Activated naive CD8-positive, alpha-beta T cell treated with anti-CD3 and anti-CD28 coated beads, Interleukin-2, amount 50 U/mL, for 24 hours (primary cell): ENCODE data around the gene PCBP3.

ENCODE experiments used
- ATAC-seq: fragments of 150-1000 bp; cut with Tn5 transposase; one replicate; pipeline ENCODE4 v1.10.0; 2021
- DNase-seq: peaks from one replicate; pipeline ENCODE4 v3.0.0; 2021
- H3K27ac Mint-ChIP-seq: one replicate; pipeline ENCODE4 v1.8.0; 2021; ENCODE audit warnings: mild to moderate bottlenecking, mixed read lengths
- H3K27me3 Mint-ChIP-seq: one replicate; pipeline ENCODE4 v1.8.0; 2021; ENCODE audit warnings: mixed read lengths
- H3K36me3 Mint-ChIP-seq: one replicate; pipeline ENCODE4 v1.8.0; 2021; ENCODE audit warnings: low read depth, mixed read lengths
- H3K4me1 Mint-ChIP-seq: one replicate; pipeline ENCODE4 v1.8.0; 2021; ENCODE audit warnings: mixed read lengths
- H3K4me3 Mint-ChIP-seq: one replicate; pipeline ENCODE4 v1.8.0; 2021; ENCODE audit warnings: mild to moderate bottlenecking, moderate library complexity, mixed read lengths
- H3K9me3 Mint-ChIP-seq: one replicate; pipeline ENCODE4 v1.8.0; 2021; ENCODE audit warnings: mixed read lengths

The PCBP3 gene

DNA sequence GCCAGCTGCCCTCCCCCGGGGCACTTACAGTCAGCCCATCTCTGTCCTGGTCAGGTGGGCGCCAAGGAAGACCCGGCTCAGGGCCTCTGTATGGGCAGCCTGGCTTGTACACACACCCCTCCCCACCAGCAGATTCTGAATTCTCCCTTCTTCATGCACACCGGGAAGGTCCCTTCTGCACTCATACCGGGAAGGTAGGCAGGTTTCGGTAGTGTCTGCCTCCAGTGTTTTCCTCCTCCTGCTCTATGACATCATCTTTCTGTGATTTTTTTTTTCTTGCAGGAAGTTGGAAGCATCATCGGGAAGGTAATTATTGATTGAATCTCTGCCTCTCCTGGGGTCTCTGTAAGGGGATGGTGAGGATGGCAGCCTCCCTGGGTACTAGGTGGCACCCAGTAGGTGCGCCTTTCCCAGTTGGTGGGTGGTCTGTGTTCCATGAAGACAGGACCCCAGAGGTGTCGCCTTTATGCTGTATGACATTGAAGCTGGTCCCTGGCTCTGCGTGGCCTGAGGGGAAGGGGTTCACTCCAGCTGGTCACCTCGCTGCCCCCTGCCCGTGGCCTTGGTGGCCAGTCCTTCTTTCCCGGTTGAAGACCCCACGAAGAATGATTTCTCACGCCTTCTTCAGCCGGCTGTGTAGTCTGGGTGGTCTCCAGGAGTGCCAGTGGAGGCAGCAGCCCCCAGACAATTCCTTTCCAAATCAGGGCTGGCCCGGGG lies 255.9 kb downstream of the PCBP3 start:
- Mint-ChIP-seq H3K9me3 (no peaks in the 10 kb centered on the region), H3K36me3 (no peaks in the 10 kb centered on the region), H3K27ac (no peak overlapping the region), H3K4me3 (no peak overlapping the region), H3K4me1 (no peaks in the 10 kb centered on the region), H3K27me3 (no peaks in the 10 kb centered on the region)
- DNase-seq (no peak), ATAC-seq (no peak)

DNA sequence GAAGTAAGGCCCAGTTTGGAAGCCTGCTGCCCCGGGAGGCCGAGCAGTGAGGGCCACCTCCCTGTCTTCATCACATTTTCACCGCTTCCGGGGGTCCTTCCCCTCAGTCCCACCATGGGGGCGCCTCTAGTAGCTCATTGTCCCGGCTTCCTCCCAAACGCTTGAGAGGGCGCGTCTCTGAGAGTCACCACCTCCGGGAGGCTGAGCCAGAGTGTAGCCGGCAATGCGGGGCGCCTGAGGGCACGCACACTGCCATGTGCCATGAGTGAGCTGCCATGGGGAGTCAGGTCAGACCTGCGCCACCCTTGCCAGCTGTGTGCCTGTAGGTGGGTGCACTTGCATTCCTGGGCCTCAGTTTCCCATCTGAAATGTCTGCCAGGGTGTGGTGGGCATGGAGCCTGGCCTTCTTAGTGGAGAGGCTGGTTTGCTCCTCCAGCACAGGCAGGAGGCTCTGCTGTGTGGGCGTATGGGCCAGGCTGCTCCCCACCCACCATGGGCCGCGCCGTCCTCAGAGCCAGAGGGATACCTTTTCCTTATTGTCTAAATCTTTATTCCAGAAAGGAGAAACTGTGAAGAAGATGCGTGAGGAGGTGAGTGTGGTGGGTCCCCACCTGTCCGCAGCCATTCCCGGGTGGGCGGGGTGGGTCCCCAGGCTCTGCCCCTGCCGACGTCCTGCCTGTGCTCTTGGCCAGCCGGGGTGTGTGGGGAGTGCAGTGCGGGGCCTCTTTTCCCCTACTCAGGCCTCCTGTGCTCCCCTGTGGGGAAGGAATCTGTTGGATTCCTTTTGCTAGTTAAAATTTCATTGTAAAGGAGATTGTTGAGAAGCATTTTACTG lies 256.7 kb downstream of the PCBP3 start:
- ATAC-seq (no peak), DNase-seq (no peak)
- no peaks in the 10 kb centered on the region for H3K4me1 Mint-ChIP-seq
- H3K27me3 Mint-ChIP-seq, result no peaks in the 10 kb centered on the region
- H3K36me3 Mint-ChIP-seq, result no peaks in the 10 kb centered on the region
- no peak overlapping the region for H3K27ac Mint-ChIP-seq
- no peaks in the 10 kb centered on the region for H3K9me3 Mint-ChIP-seq
- H3K4me3 Mint-ChIP-seq, result no peak overlapping the region

DNA sequence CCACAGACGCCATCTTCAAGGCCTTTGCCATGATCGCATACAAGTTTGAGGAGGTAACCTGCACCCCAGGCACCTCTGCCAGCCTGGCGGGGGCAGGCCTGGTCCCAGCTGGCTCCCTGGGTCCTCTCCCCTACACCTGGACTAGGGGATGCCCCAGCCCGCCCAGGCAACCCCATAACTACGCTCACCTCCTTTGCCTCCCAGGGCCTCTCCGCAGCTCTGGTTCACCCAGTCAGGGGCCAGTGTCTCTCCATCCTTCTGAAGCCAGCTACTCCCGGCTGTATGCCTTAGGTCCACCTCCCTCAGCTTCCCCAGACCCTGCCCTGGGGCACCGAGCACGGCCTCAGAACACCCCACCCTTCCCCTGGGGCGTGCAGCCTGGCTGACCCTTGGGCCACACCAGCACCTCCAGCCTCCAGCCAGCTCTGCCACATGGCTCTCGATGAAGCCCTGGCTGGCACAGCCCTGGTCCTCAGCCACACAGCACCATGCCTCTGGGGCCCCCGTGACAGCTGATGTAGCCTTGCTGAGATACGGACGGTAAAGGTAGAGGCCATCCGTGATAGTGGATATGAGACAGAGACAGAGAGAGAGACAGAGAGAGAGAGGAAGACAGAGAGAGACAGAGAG lies 257.7 kb downstream of the PCBP3 start:
- DNase-seq (no peak), ATAC-seq (no peak)
- H3K9me3 Mint-ChIP-seq, result no peaks in the 10 kb centered on the region
- H3K4me3 Mint-ChIP-seq, result no peak overlapping the region
- H3K27me3 Mint-ChIP-seq, result no peaks in the 10 kb centered on the region
- no peaks in the 10 kb centered on the region for H3K36me3 Mint-ChIP-seq
- no peaks in the 10 kb centered on the region for H3K4me1 Mint-ChIP-seq
- no peak overlapping the region for H3K27ac Mint-ChIP-seq

- H3K4me1 Mint-ChIP-seq, result no peaks in the 10 kb centered on the region
- ATAC-seq (no peak), DNase-seq (no peak)
- H3K4me3 Mint-ChIP-seq, result no peak overlapping the region
- H3K27ac Mint-ChIP-seq, result no peak overlapping the region
- no peaks in the 10 kb centered on the region for H3K36me3 Mint-ChIP-seq
- no peaks in the 10 kb centered on the region for H3K27me3 Mint-ChIP-seq
- H3K9me3 Mint-ChIP-seq, result no peaks in the 10 kb centered on the region
Observed at GRCh38 chr21:45902292-45902995, 258.9 kb downstream of the PCBP3 start.

DNA sequence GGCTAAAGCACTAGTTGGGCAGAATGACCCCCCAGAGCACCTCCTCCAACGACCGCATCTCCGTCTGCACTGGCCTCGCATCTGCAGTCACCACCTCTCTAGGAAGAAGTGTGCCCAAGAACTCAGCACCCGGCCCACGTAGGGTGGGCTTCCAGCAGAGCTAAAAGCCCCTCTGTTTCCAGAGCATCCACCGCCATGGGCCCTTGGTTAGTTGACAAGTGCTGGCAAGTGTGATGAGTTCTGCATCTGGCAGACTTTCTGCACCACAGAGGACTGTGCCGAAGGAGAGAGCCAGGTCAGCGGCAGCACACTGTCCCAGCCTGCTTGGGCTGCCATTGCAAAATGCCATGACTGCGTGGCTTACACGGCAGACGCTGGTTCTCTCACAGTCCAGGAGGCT lies 261.7 kb downstream of the PCBP3 start:
- DNase-seq (no peak), ATAC-seq (no peak)
- Mint-ChIP-seq H3K36me3 (no peaks in the 10 kb centered on the region), H3K27ac (no peak overlapping the region), H3K4me1 (no peaks in the 10 kb centered on the region), H3K4me3 (no peak overlapping the region), H3K27me3 (no peaks in the 10 kb centered on the region), H3K9me3 (no peaks in the 10 kb centered on the region)

DNA sequence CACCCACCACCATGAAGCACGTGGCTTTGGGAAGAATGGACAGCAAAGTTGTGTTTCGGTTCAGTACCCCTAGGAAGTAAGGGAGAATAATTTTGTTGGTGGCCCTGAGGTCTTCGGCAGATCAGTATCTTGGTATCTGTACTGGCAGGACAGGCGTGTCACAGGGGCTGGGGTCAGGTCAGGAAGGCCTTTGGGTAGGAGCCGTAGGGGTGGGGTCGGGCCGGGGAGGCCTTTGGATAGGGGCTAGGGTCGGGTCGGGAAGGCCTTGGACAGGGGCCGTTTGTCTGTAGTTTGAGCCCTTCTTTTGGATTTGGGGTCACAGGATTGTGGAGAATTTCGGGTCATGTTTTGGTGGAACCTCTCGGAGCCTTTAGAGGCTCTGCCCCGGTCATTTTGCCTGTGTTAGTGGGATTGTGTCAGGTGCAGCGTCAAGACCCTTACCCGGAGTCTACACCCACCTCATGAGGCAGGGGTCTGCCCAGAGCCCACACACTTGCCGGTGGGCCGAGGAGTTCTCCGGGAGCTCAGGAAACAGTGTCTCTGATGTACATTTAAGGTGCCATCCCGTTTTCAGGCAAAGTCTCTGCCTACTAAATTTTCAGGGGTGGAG lies 262.8 kb downstream of the PCBP3 start:
- Mint-ChIP-seq H3K27me3 (no peaks in the 10 kb centered on the region), H3K4me3 (no peak overlapping the region), H3K9me3 (no peaks in the 10 kb centered on the region), H3K36me3 (no peaks in the 10 kb centered on the region), H3K27ac (no peak overlapping the region), H3K4me1 (no peaks in the 10 kb centered on the region)
- ATAC-seq, result no peak
- no peak for DNase-seq

DNA sequence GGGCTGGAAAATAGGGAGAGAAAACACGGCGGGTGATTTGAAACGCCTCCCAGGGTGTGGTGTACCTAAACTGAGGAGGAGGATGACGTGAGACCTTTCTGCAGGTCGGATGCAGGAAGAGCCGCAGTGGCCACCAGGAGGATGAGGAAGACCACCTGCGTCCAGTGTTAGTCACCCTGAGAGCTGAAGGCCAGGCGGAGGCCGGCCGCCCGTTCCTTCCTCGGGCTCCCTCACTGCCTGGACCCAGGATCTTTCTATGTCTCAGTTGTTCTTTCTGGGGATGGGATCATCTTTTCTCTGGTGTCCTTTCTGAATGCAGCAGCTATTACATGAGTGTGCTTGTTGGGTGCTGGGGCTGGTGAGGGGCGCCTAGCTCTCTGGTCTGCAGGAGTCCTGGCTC lies 263.3 kb downstream of the PCBP3 start:
- Mint-ChIP-seq H3K36me3 (no peaks in the 10 kb centered on the region), H3K4me1 (no peaks in the 10 kb centered on the region), H3K9me3 (no peaks in the 10 kb centered on the region), H3K27me3 (no peaks in the 10 kb centered on the region), H3K4me3 (no peak overlapping the region), H3K27ac (no peak overlapping the region)
- ATAC-seq (no peak), DNase-seq (no peak)

DNA sequence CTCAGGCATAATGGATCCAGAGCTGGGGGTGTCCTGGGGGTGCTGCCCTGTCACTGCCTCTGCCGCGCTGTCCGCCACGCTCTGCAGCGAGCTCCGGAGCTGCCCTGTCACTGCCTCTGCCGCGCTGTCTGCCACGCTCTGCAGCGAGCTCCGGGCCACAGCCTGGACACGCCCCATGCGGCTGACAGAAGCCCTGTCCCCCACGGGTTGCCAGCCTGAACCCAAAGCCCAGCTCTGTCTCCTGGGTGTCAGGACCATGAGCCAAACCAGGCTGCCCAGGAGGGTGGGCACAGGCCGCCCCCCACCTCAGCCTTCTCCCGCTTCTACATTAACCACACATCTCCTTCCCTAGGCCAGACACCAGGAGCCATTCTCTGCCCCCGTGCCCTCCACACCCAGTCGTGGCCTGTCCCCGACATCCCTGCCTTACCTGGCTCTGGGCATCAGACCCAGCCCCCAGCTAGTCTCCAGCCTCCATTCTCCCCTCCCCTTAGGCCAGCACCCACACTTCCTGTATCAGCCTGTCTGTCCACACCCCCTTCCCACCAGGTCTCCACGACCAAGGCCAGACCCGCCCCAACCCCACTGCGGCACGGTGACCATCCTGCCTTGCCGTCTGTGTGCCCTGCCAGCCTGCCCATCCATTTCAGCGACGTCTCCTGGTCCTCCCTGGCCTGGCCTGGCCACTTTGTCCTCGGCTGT lies 265.2 kb downstream of the PCBP3 start:
- no peak for ATAC-seq
- no peaks in the 10 kb centered on the region for H3K36me3 Mint-ChIP-seq
- no peak for DNase-seq
- H3K27ac Mint-ChIP-seq, result no peak overlapping the region
- no peaks in the 10 kb centered on the region for H3K9me3 Mint-ChIP-seq
- H3K27me3 Mint-ChIP-seq, result no peaks in the 10 kb centered on the region
- H3K4me3 Mint-ChIP-seq, result no peak overlapping the region
- no peaks in the 10 kb centered on the region for H3K4me1 Mint-ChIP-seq

DNA sequence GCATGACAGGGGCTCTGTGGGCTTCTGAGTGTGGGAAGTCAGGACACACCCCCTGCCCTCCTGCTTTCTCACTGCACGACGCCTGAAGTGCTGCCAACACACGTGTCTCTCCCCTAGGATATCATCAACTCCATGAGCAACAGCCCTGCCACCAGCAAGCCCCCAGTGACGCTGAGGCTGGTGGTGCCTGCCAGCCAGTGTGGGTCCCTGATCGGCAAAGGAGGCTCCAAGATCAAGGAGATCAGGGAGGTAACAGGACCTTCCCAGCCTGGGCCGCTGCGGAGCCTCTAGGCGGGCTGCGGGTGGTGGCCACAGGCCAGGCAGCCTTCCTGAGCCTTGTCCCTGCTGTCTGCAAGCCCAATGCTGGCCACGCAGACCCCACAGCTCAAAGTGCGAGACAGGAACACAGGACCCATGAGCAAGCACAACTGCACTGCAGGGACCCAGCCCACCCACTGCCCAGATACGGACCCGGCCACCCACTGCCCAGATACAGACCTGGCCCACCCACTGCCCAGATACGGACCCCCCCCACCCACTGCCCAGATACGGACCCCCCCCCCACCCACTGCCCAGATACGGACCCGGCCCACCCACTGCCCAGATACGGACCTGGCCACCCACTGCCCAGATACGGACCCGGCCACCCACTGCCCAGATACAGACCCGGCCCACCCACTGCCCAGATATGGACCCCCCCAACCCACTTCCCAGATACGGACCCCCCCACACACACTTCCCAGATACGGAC lies 265.9 kb downstream of the PCBP3 start:
- no peaks in the 10 kb centered on the region for H3K27me3 Mint-ChIP-seq
- no peak for DNase-seq
- H3K27ac Mint-ChIP-seq, result no peak overlapping the region
- H3K36me3 Mint-ChIP-seq, result no peaks in the 10 kb centered on the region
- H3K4me1 Mint-ChIP-seq, result no peaks in the 10 kb centered on the region
- H3K4me3 Mint-ChIP-seq, result no peak overlapping the region
- no peaks in the 10 kb centered on the region for H3K9me3 Mint-ChIP-seq
- ATAC-seq, result no peak

GRCh38 chr21:45910155-45910547 lies 266.6 kb downstream of the PCBP3 start:
- no peaks in the 10 kb centered on the region for H3K36me3 Mint-ChIP-seq
- no peak for ATAC-seq
- H3K4me1 Mint-ChIP-seq, result no peaks in the 10 kb centered on the region
- no peaks in the 10 kb centered on the region for H3K27me3 Mint-ChIP-seq
- DNase-seq, result no peak
- no peak overlapping the region for H3K4me3 Mint-ChIP-seq
- H3K27ac Mint-ChIP-seq, result no peak overlapping the region
- H3K9me3 Mint-ChIP-seq, result no peaks in the 10 kb centered on the region

GRCh38 chr21:45910548-45911221 lies 267.2 kb downstream of the PCBP3 start:
- Mint-ChIP-seq H3K36me3 (no peaks in the 10 kb centered on the region), H3K9me3 (no peaks in the 10 kb centered on the region), H3K27me3 (no peaks in the 10 kb centered on the region), H3K4me3 (no peak overlapping the region), H3K4me1 (no peaks in the 10 kb centered on the region), H3K27ac (no peak overlapping the region)
- ATAC-seq (no peak), DNase-seq (no peak)

DNA sequence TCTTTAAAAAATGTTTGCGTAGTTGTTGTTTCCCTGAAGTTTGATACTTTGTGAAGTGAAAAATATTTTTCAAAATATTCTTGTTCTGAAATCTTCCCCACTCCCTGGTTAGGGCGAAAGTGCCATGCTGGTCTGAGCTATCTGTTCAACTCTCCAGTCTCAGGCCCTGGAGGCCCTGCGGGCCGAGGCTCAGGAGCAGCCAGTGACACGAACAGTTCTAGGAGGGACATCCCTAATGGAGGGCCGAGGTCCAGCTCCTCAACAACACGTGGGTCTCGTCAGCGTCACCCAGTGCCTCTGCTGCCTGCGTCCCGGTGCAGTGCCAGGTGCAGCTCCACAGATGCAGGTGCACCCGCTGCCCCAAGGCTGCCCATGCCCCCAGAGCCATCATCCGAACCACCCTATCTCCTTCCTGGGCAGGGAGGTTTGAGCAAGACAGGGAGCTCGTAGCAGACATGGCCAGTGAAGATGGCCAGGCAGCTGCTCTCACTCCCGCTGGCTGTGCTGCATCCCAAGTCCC lies 268.3 kb downstream of the PCBP3 start:
- no peaks in the 10 kb centered on the region for H3K36me3 Mint-ChIP-seq
- no peaks in the 10 kb centered on the region for H3K27me3 Mint-ChIP-seq
- ATAC-seq, result no peak
- H3K27ac Mint-ChIP-seq, result no peak overlapping the region
- H3K9me3 Mint-ChIP-seq, result no peaks in the 10 kb centered on the region
- H3K4me3 Mint-ChIP-seq, result no peak overlapping the region
- DNase-seq, result no peak
- peaks cover 8% of the 10 kb centered on the region for H3K4me1 Mint-ChIP-seq
